Thyroid gland (tissue), 4 donors: Measurements from ENCODE around the gene FAM229A. TPM values are rescaled to one million over a fixed set of nuclear protein-coding genes. Genes with fewer than 3 reads are reported as not detected.

Experiments used
- DNase-seq, 2 donors: peaks; one replicate each; pipeline ENCODE4 v3.0.0-alpha.2; 2019
- H3K27ac ChIP-seq, 3 donors: fragments of 200-600 bp; sonication (generic); 1 replicate in 2 of 3; 2 replicates in 1 of 3; pipeline ENCODE4 v1.5.1; 2016 to 2019; ENCODE audit warnings: mild to moderate bottlenecking in 1 of 3, moderate library complexity in 1 of 3
- H3K27me3 ChIP-seq: fragments of 200-600 bp; sonication (generic); one replicate; pipeline ENCODE4 v1.5.1; 2019
- H3K36me3 ChIP-seq, 2 donors: fragments of 200-600 bp; sonication (generic); one replicate each; pipeline ENCODE4 v1.5.1; 2016 to 2019
- H3K4me1 ChIP-seq, 2 donors: fragments of 200-600 bp; sonication (generic); one replicate each; pipeline ENCODE4 v1.5.1; 2017 to 2019
- H3K4me3 ChIP-seq, 3 donors: fragments of 200-600 bp; sonication (generic); replicated peaks in 1 of 3; 1 replicate in 2 of 3; 2 replicates in 1 of 3; pipeline ENCODE4 v1.5.1; 2016; ENCODE audit warnings: mild to moderate bottlenecking in 1 of 3
- H3K9me3 ChIP-seq: fragments of 200-600 bp; sonication (generic); one replicate; pipeline ENCODE4 v1.5.1; 2017
- POLR2A ChIP-seq, 2 donors: fragments of 450-650 bp; IDR thresholded peaks; one replicate each; pipeline ENCODE4 v1.6.1; 2017; ENCODE audit warnings: antibody characterized with exemption in 2 of 2, mild to moderate bottlenecking in 2 of 2, moderate library complexity in 1 of 2
- WGBS, 2 donors: methylation state at CpG; one replicate each; pipeline ENCODE4 v1.1.5; 2017; 5-methylcytosine and 5-hydroxymethylcytosine counted together
- intact Hi-C: fragments of 100-400 bp; cut with DNase I; formaldehyde crosslinking; loops from one replicate; pipeline ENCODE4 v1.15.1; 2023
- total RNA-seq, 4 donors: library from RNA; depleted of rRNA; stranded (reverse); fragments of >200 nt; gene quantifications; one replicate each; pipeline ENCODE4 v1.2.3, GENCODE V29; 2016
- TF ChIP-seq, protein P1 (sequence below), 6 experiments: fragments of 200-600 bp in 3 of 6; fragments of 450-650 bp in 3 of 6; sonication (generic) in 3 of 6; IDR thresholded peaks; one replicate each; pipeline ENCODE4 v1.5.1; 2016 to 2019; ENCODE audit warnings: antibody characterized with exemption in 6 of 6, mild to moderate bottlenecking in 2 of 6, inconsistent platforms in 1 of 6, moderate library complexity in 1 of 6

The FAM229A gene
- total RNA-seq, 4 donors from 2014 or later = 5.1 to 20.0 (median 7.4) TPM

GRCh38 chr1:32338637-32339145, 23.6 kb downstream of the FAM229A start:
- intact Hi-C loops = loop anchor here (10.0 kb wide), 1 partner anchor 104 kb away; no protein-coding TSS in a partner anchor
- WGBS, 2 donors = 87 to 96% methylated on average over 14 of the region's 14 CpGs
- Histone ChIP-seq H3K4me3 (no peak overlapping the region), H3K9me3 (no peaks in the 10 kb centered on the region), H3K4me1 (peaks cover 18 to 34% of the 10 kb centered on the region in 2 donors), H3K27me3 (no peaks in the 10 kb centered on the region), H3K27ac (no peak overlapping the region), H3K36me3 (no peaks in the 10 kb centered on the region)
- TF ChIP-seq, protein P1, sequence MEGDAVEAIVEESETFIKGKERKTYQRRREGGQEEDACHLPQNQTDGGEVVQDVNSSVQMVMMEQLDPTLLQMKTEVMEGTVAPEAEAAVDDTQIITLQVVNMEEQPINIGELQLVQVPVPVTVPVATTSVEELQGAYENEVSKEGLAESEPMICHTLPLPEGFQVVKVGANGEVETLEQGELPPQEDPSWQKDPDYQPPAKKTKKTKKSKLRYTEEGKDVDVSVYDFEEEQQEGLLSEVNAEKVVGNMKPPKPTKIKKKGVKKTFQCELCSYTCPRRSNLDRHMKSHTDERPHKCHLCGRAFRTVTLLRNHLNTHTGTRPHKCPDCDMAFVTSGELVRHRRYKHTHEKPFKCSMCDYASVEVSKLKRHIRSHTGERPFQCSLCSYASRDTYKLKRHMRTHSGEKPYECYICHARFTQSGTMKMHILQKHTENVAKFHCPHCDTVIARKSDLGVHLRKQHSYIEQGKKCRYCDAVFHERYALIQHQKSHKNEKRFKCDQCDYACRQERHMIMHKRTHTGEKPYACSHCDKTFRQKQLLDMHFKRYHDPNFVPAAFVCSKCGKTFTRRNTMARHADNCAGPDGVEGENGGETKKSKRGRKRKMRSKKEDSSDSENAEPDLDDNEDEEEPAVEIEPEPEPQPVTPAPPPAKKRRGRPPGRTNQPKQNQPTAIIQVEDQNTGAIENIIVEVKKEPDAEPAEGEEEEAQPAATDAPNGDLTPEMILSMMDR (IDR thresholded peaks at IDR 0.05) = no peak
- no peak for TF ChIP-seq POLR2A (IDR thresholded peaks at IDR 0.05)
- no peak for DNase-seq

- H3K27ac ChIP-seq = no peak overlapping the region
- H3K4me1 ChIP-seq = peaks cover 22 to 39% of the 10 kb centered on the region in 2 donors
- no peaks in the 10 kb centered on the region for H3K9me3 ChIP-seq
- TF ChIP-seq, protein P1 (IDR thresholded peaks at IDR 0.05) = no peak
- TF ChIP-seq POLR2A (IDR thresholded peaks at IDR 0.05) = no peak
- 80 to 85% methylated on average over 9 to 16 of the region's 16 CpGs for WGBS, 2 donors
- H3K27me3 ChIP-seq = no peaks in the 10 kb centered on the region
- H3K36me3 ChIP-seq = no peaks in the 10 kb centered on the region
- no peak for DNase-seq
- intact Hi-C loops = loop anchor here (10.0 kb wide), 1 partner anchor 103 kb away; no protein-coding TSS in a partner anchor
- H3K4me3 ChIP-seq = no peak overlapping the region
These were observed 24.2 kb downstream of the FAM229A start for GRCh38 chr1:32337855-32338636.

- Histone ChIP-seq H3K9me3 (no peaks in the 10 kb centered on the region), H3K27ac (peak overlapping the region in 1 of 3 donors; percentile 87), H3K36me3 (peaks cover 0 to under 1% of the 10 kb centered on the region in 2 donors), H3K4me1 (peaks cover 32 to 45% of the 10 kb centered on the region in 2 donors), H3K27me3 (no peaks in the 10 kb centered on the region), H3K4me3 (no peak overlapping the region)
- TF ChIP-seq, protein P1 (IDR thresholded peaks at IDR 0.05) = no peak
- TF ChIP-seq POLR2A (IDR thresholded peaks at IDR 0.05) = no peak
- intact Hi-C loops = loop anchor here (10.0 kb wide), 1 partner anchor 102 kb away; no protein-coding TSS in a partner anchor
- peak in 1 of 2 donors; percentile 50 for DNase-seq
- WGBS, 2 donors = 71 to 73% methylated on average over 4 to 7 of the region's 8 CpGs
These were observed 25.2 kb downstream of the FAM229A start for GRCh38 chr1:32336963-32337675.

DNA sequence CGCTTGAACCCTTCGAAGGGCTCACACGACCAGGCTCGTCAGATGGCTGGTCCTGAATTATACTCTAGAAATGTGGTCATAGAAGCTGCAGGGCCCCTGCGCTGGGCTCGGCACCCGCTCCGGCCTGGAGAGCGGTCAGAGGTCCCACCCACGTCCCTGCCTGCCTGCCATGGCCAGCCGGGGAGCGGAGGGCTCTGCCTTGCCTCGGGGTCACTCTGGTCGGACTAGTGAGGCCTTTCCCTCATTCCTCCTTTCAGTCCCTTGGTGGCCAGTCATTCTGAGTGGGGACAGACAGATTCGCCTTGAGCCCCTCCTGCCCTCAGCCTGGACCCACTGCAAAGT, 25.7 kb downstream of the FAM229A start:
- intact Hi-C loops = loop anchor here (10.0 kb wide), 1 partner anchor 102 kb away; no protein-coding TSS in a partner anchor
- no peaks in the 10 kb centered on the region for H3K9me3 ChIP-seq
- TF ChIP-seq, protein P1 (IDR thresholded peaks at IDR 0.05) = no peak
- no peak for TF ChIP-seq POLR2A (IDR thresholded peaks at IDR 0.05)
- H3K4me3 ChIP-seq = peak overlapping the region in 1 of 3 donors; percentile 78
- no peaks in the 10 kb centered on the region for H3K27me3 ChIP-seq
- H3K27ac ChIP-seq = peak overlapping the region in 2 of 3 donors; percentile 79 to 87
- WGBS, 2 donors = 20 to 44% methylated on average over 1 to 12 of the region's 15 CpGs
- peaks cover 37 to 45% of the 10 kb centered on the region in 2 donors for H3K4me1 ChIP-seq
- peaks cover 0 to 4% of the 10 kb centered on the region in 2 donors for H3K36me3 ChIP-seq
- DNase-seq = peak in 1 of 2 donors; percentile 28
